Measurements from ENCODE around the gene ADGRA3. TPM values are rescaled to one million over a fixed set of nuclear protein-coding genes. Genes with fewer than 3 reads are reported as not detected.

ADGRA3 gene
- total and polyA plus RNA-seq, 2 of the 13 experiments (the other 11 are each of a cell fraction or from before 2014, with no cell fraction given) = 32.2 to 40.8 TPM

- TF ChIP-seq, protein P1, sequence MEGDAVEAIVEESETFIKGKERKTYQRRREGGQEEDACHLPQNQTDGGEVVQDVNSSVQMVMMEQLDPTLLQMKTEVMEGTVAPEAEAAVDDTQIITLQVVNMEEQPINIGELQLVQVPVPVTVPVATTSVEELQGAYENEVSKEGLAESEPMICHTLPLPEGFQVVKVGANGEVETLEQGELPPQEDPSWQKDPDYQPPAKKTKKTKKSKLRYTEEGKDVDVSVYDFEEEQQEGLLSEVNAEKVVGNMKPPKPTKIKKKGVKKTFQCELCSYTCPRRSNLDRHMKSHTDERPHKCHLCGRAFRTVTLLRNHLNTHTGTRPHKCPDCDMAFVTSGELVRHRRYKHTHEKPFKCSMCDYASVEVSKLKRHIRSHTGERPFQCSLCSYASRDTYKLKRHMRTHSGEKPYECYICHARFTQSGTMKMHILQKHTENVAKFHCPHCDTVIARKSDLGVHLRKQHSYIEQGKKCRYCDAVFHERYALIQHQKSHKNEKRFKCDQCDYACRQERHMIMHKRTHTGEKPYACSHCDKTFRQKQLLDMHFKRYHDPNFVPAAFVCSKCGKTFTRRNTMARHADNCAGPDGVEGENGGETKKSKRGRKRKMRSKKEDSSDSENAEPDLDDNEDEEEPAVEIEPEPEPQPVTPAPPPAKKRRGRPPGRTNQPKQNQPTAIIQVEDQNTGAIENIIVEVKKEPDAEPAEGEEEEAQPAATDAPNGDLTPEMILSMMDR (CRISPR knock-in tag; IDR thresholded peaks at IDR 0.05) = peak; percentile 73
- no peak for TF ChIP-seq SYNCRIP (IDR thresholded peaks at IDR 0.05; ENCODE audit: insufficient read depth, low read depth, low read length)
- no peak for TF ChIP-seq SP4 (CRISPR knock-in tag; IDR thresholded peaks at IDR 0.05)
- TF ChIP-seq KLF13 (CRISPR knock-in tag; IDR thresholded peaks at IDR 0.05) = no peak
- TF ChIP-seq ZNF781 (CRISPR knock-in tag; IDR thresholded peaks at IDR 0.05; ENCODE audit: borderline replicate concordance, not compliant biosample characterization) = no peak
- TF ChIP-seq ZNF552 (CRISPR knock-in tag; IDR thresholded peaks at IDR 0.05; ENCODE audit: borderline replicate concordance) = no peak
- peak; percentile 52; the same call in 1 of the 2 replicates for TF ChIP-seq SMC3 (IDR thresholded peaks at IDR 0.05; ENCODE audit: low read length)
- no peak for TF ChIP-seq ZNF160 (CRISPR knock-in tag; IDR thresholded peaks at IDR 0.05)
- no peak for TF ChIP-seq ZFX (CRISPR knock-in tag; IDR thresholded peaks at IDR 0.05; ENCODE audit: low read depth)
- TF ChIP-seq ZNF331 (CRISPR knock-in tag; IDR thresholded peaks at IDR 0.05) = 0 out of 2 replicates have a peak, but pooled peaks have one; percentile 22
These were observed 81.0 kb downstream of the ADGRA3 start (continued) for GRCh38 chr4:22434895-22435294.

DNA sequence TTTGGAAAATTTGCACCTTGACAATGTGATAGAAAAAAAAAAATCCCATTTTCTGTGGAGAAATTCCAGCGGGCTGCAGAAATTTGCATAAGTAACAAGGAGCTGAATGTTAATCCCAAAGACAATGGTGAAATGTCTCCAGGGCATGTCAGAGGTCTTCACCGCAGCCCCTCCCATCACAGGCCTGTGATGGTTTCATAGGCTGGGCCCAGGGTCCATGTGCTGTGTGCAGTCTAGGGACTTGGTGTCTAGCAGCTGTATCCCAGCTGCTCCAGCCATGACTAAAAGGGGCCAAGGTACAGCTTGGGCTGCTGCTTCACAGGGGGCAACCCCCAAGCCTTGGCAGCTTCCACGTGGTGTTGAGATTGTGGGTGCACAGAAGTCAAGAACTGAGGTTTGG lies 85.2 kb downstream of the ADGRA3 start:
- Histone ChIP-seq H3K27ac (ENCODE audit: extremely low read length, insufficient read depth, low read length) (no peak overlapping the region), H3K79me2 (ENCODE audit: insufficient read depth, low read length) (no peaks in the 10 kb centered on the region), H4K20me1 (ENCODE audit: insufficient read depth, low read length) (no peaks in the 10 kb centered on the region), H2AFZ (ENCODE audit: low read length) (no peak overlapping the region), H3K27me3 (ENCODE audit: control insufficient read depth in 1 of 2, insufficient read depth in 2 of 2, low read length in 2 of 2) (no peaks in the 10 kb centered on the region), H3K36me3 (replicated peaks in 1 of 2; ENCODE audit: control insufficient read depth in 1 of 2, insufficient read depth in 2 of 2, low read length in 2 of 2) (peaks cover 3 to 33% of the 10 kb centered on the region in 2 experiments), H3K4me2 (ENCODE audit: low read depth, low read length) (no peak overlapping the region), H3K9ac (ENCODE audit: insufficient read depth, low read depth, low read length) (no peak overlapping the region), H3K9me3 (ENCODE audit: low read length) (no peaks in the 10 kb centered on the region), H3K4me1 (ENCODE audit: insufficient read depth, low read length) (peaks cover 6% of the 10 kb centered on the region), H3K4me3 (replicated peaks in 1 of 3; ENCODE audit: insufficient read depth in 1 of 3, low read depth in 2 of 3, low read length in 3 of 3) (no peak overlapping the region)
- ATAC-seq (no peak), DNase-seq (ENCODE audit: low spot score) (no peak), FAIRE-seq (no peak)
- intact Hi-C loops (cut with micrococcal nuclease; ENCODE audit: unreplicated experiment) = no loop called here
- no TSS peak for BruUV-seq (replicated peaks)
- 88% methylated on average over 2 of the region's 3 CpGs for WGBS (ENCODE audit: low lambda C conversion rate)
- ChIA-PET POLR2A (no interaction called here), CTCF (ENCODE audit: low intra/inter-chr PET ratio, low total read pairs) (no interaction called here)
- in situ Hi-C loops (cut with HindIII; ENCODE audit: extremely low pct_ligation_motif_present, low pct_unique_long_range_greater_than_20kb) = no loop called here
- TF ChIP-seq PAF1 (CRISPR knock-in tag; IDR thresholded peaks at IDR 0.05) (no peak), FOSL1 (CRISPR knock-in tag; IDR thresholded peaks at IDR 0.05; ENCODE audit: borderline replicate concordance) (no peak), CREM (IDR thresholded peaks at IDR 0.05) (no peak), CREM (CRISPR knock-in tag; IDR thresholded peaks at IDR 0.05) (no peak), ELF3 (CRISPR knock-in tag; IDR thresholded peaks at IDR 0.05) (no peak), YY1 (IDR thresholded peaks at IDR 0.05; ENCODE audit: insufficient read depth, insufficient replicate concordance, low read depth, low read length) (no peak), CENPT (CRISPR knock-in tag; IDR thresholded peaks at IDR 0.05; ENCODE audit: low read depth) (no peak), ZBTB25 (CRISPR knock-in tag; IDR thresholded peaks at IDR 0.05) (no peak), ZNF205 (CRISPR knock-in tag; IDR thresholded peaks at IDR 0.05) (no peak), ZNF451 (CRISPR knock-in tag; IDR thresholded peaks at IDR 0.05) (no peak), RFXANK (CRISPR knock-in tag; IDR thresholded peaks at IDR 0.05) (no peak), RFX3 (CRISPR knock-in tag; IDR thresholded peaks at IDR 0.05) (no peak), ZNF101 (CRISPR knock-in tag; IDR thresholded peaks at IDR 0.05; ENCODE audit: borderline replicate concordance, low read depth) (no peak)
- TF ChIP-seq, protein P2, sequence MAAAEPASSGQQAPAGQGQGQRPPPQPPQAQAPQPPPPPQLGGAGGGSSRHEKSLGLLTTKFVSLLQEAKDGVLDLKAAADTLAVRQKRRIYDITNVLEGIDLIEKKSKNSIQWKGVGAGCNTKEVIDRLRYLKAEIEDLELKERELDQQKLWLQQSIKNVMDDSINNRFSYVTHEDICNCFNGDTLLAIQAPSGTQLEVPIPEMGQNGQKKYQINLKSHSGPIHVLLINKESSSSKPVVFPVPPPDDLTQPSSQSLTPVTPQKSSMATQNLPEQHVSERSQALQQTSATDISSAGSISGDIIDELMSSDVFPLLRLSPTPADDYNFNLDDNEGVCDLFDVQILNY (CRISPR knock-in tag; conservative IDR thresholded peaks at IDR 0.05) = no peak
